Kidney epithelial cell (primary cell): Measurements from ENCODE around the gene CACNA1F. TPM values are rescaled to one million over a fixed set of nuclear protein-coding genes. Genes with fewer than 3 reads are reported as not detected.

Experiments used
- DNase-seq: peaks from one replicate; pipeline ENCODE4 v3.0.0-alpha.2; 2010; ENCODE audit warnings: low read depth
- H3K27me3 ChIP-seq: 2 replicates; pipeline ENCODE4 v1.6.0; 2011; ENCODE audit warnings: low read length; ENCODE audit not compliant: control insufficient read depth, insufficient read depth
- H3K36me3 ChIP-seq: 2 replicates; pipeline ENCODE4 v1.5.1; 2011; ENCODE audit warnings: low read length; ENCODE audit not compliant: control insufficient read depth, insufficient read depth
- H3K4me3 ChIP-seq: 2 replicates; pipeline ENCODE4 v1.5.1; 2011; ENCODE audit warnings: low read depth, mild to moderate bottlenecking, control low read depth, low read length
- CTCF ChIP-seq: IDR thresholded peaks from 2 replicates; pipeline ENCODE4 v1.5.1; 2011; ENCODE audit warnings: mild to moderate bottlenecking, moderate library complexity, low read length, control low read depth, inconsistent platforms; ENCODE audit not compliant: insufficient read depth, poor library complexity, severe bottlenecking
- total RNA-seq: library from RNA; depleted of rRNA; stranded (reverse); fragments of >200 nt; gene quantifications from 2 replicates; pipeline ENCODE4 v1.2.3, GENCODE V29; 2015

Gene CACNA1F
- total RNA-seq, 1 donor from 2014 or later = not detected

DNA sequence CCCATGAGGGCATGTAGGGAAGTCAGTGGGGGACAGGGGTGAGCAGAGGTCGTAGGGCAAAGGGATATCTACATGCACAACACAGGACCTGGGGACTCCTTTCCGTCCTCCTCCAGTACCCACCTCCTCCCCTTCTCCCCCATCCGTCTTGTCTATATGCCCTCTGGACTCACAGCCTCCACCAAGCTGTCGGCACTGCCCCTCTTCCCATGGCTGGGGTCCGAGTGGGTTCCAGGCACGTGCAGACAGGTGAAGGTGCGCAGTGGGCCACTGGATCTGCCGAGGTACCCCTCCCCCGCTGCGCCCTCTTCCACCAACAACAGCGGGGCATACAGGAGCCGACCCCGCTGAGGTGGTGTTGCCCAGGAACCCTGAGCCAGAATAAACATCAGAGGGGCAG, 27.7 kb downstream of the CACNA1F start:
- TF ChIP-seq CTCF = no peak
- no peak for DNase-seq

DNA sequence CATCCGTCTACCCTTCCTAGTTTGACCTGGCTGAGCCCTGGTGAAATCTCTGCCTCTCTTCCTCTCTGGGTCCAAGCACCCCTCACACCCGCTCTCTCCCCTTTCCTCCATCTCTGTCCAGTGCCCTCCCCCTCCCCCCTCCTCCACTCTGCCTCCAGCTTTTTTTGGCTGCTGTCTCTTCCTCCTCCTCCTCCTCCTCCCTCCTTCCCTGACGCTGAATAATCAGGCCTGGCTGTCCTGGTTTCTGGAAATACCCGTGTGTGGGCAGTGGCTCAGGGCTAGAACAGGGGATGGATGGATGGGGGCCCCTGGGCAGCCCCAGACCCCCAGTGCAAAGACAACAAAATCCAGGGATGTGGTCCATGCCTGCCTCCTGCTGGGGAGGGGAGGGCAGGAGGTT, 28.4 kb downstream of the CACNA1F start:
- Histone ChIP-seq H3K27me3 (no peaks in the 10 kb centered on the region), H3K36me3 (no peaks in the 10 kb centered on the region), H3K4me3 (no peak overlapping the region)
- DNase-seq = no peak
- TF ChIP-seq CTCF = no peak

More for the DNA sequence above, 27.7 kb downstream of the CACNA1F start:
- Histone ChIP-seq H3K36me3 (no peaks in the 10 kb centered on the region), H3K4me3 (no peak overlapping the region), H3K27me3 (no peaks in the 10 kb centered on the region)

DNA sequence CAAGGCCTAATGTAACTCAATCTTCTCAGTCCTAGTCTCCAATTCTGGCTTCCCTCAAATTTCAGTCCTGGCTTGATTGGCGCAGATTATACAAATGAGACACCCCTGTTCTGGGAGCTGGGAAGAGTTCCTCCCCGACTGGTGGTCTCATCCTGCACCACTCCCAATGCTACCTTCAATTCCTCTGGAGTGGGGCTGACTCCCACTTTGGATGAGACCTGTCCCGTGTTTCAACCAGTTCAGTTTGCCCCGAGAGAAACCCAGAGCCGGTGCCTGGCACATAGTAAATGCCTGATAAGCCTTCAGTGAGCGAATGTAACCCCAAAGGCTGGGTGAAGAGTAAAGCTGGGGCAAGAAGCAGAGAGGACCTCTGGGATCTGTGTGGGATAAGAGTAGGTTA, 29.1 kb downstream of the CACNA1F start:
- Histone ChIP-seq H3K27me3 (peaks cover 3% of the 10 kb centered on the region), H3K36me3 (no peaks in the 10 kb centered on the region), H3K4me3 (no peak overlapping the region)
- no peak for DNase-seq
- no peak for TF ChIP-seq CTCF

- no peaks in the 10 kb centered on the region for H3K36me3 ChIP-seq
- no peak overlapping the region for H3K4me3 ChIP-seq
- TF ChIP-seq CTCF = no peak
- H3K27me3 ChIP-seq = peaks cover 3% of the 10 kb centered on the region
- DNase-seq = no peak
Observed at GRCh38 chrX:49203536-49203935, 29.6 kb downstream of the CACNA1F start.

DNA sequence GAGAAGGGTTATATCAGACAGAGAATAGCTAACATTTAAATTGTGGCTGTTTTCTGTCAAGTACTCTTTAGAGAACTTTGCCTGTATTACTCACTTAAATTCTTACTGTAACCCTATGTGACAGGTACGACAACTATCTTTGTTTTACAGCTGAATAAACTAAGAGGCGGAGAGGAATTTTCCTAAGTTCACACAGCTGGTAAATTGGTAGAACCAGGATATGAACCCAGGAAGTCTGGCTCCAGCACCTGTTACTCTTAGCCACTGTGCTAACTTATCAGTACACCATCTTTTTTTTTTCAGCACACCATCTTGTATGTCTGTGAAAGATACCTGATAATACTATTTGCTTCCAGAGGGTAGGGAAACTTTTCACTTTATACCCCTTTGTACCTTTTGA, 31.1 kb downstream of the CACNA1F start:
- H3K36me3 ChIP-seq = no peaks in the 10 kb centered on the region
- H3K4me3 ChIP-seq = no peak overlapping the region
- no peak for TF ChIP-seq CTCF
- H3K27me3 ChIP-seq = peaks cover 5% of the 10 kb centered on the region
- no peak for DNase-seq

DNA sequence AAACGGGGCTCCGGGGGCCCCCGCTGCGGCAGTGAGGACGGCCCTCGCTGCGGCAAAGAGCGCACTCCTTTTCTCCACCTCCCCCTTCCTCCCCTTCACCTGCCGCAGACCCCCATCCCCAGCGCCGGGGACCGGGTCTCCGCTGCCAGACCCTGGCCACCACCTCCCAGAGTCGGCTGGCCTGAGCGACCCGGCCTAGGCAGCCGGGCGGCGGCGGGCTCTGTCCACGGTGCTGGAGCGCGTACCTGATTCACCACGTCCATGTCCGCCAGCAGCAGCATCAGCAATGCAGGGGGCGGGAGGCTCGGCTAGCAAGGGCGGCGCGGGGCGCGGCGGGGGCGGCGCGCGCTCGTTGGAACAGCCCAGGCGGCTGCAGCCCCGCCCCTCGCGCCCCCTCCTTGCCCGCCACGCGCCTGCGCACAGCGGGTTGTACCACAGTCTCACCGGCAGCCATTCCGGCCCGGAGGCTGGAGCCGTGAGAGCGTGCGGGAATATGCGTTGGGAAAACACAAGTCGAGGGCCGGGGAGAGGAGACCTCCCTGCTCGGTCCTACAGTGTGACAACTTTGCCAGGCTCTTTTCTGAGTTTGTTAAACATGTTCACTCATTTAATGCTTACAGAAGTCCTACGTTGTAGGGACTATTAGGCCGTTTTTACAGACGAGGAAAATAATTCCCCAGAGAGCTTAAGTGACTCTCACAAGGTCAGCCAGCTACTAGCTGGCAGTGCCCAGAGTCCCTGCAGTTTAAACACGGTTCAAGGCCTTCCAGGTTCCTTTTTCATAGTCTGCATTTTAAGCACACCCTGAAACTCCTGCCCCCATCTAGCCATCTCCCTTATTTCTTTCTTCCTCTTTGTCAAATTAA, 33.0 kb downstream of the CACNA1F start, which contains the start of gene SYP:
TSS of gene SYP (minus strand) at position 288 of the 866 bp plus-strand sequence. CDS start at position 281, 7 bp downstream.
- no peaks in the 10 kb centered on the region for H3K36me3 ChIP-seq
- peak within 1 kb of the TSS; percentile 15 for H3K4me3 ChIP-seq
- peaks cover 5% of the 10 kb centered on the region for H3K27me3 ChIP-seq
- TF ChIP-seq CTCF = no peak
- peak; percentile 41 for DNase-seq
